Parathyroid adenoma (tissue), 2 donors: ENCODE measurements around the gene CACNA1D.

Experiments used
- H2AFZ ChIP-seq: fragments of 300-600 bp; sonication (generic); one replicate; pipeline ENCODE4 v1.7.0; 2017; ENCODE audit warnings: antibody characterized with exemption, mild to moderate bottlenecking
- H3K27ac ChIP-seq: fragments of 300-600 bp; sonication (generic); one replicate; pipeline ENCODE4 v1.7.0; 2017
- H3K27me3 ChIP-seq: fragments of 300-600 bp; sonication (generic); one replicate; pipeline ENCODE4 v1.7.0; 2017; ENCODE audit warnings: low read length; ENCODE audit not compliant: control insufficient read depth, insufficient read depth
- H3K36me3 ChIP-seq: fragments of 300-600 bp; sonication (generic); one replicate; pipeline ENCODE4 v1.7.0; 2017; ENCODE audit warnings: low read length; ENCODE audit not compliant: control insufficient read depth, insufficient read depth
- H3K4me1 ChIP-seq: fragments of 300-600 bp; sonication (generic); one replicate; pipeline ENCODE4 v1.7.0; 2017; ENCODE audit warnings: control low read depth
- H3K4me2 ChIP-seq: fragments of 300-600 bp; sonication (generic); one replicate; pipeline ENCODE4 v1.7.0; 2017; ENCODE audit warnings: low read length
- H3K4me3 ChIP-seq: fragments of 300-600 bp; sonication (generic); one replicate; pipeline ENCODE4 v1.7.0; 2017; ENCODE audit warnings: low read depth, low read length
- H3K79me2 ChIP-seq: fragments of 300-600 bp; sonication (generic); one replicate; pipeline ENCODE4 v1.7.0; 2017; ENCODE audit warnings: control low read depth
- H3K9ac ChIP-seq: fragments of 300-600 bp; sonication (generic); one replicate; pipeline ENCODE4 v1.7.0; 2017; ENCODE audit warnings: mild to moderate bottlenecking
- H3K9me3 ChIP-seq: fragments of 300-600 bp; sonication (generic); one replicate; pipeline ENCODE4 v1.7.0; 2017; ENCODE audit warnings: low read length; ENCODE audit not compliant: control insufficient read depth
- CTCF ChIP-seq: fragments of 300-600 bp; sonication (generic); IDR thresholded peaks from one replicate; pipeline ENCODE4 v1.7.0; 2017; ENCODE audit warnings: antibody characterized with exemption, mild to moderate bottlenecking
- donor health status: primary hyperparathyroidism.

Gene CACNA1D

DNA sequence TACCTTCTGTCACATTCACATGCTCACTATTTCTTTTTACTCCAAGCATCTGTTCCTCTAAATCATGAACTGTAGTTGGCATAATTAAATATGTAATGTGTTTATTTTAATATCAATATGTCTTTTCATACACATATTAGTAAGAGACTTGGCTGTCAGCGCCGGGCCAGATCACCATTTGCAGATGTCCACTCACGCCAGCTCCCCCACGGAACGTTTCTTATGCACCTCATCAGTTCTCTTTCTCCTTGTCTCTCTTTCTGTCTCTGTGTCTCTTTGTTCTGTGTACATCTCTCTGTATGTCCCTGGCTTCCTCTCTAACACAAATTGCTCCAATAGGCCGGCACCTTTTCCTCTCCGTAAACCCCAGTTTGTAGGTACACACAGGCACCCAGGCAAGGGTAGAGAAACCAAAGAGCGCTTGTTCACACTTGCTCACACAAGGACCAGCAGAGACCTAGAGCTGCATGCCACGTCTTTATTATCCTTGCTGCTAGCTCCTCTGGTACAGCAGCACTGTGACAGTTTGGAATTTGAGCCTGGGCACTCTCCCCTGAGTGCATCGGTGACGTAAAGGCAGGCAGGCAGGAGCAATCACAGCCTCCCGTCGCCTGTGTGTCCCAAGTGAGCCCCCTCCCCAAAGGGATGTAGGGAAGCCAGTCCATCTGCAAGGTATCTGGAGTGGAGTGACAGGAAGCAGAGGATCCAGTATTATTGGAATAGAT is 40.4 kb downstream of the CACNA1D start:
- Histone ChIP-seq H3K4me1 (no peaks in the 10 kb centered on the region), H3K4me2 (no peak overlapping the region), H2AFZ (no peak overlapping the region), H3K27me3 (no peaks in the 10 kb centered on the region), H3K36me3 (no peaks in the 10 kb centered on the region), H3K79me2 (no peaks in the 10 kb centered on the region), H3K9ac (no peak overlapping the region), H3K4me3 (no peak overlapping the region), H3K9me3 (no peaks in the 10 kb centered on the region), H3K27ac (no peak overlapping the region)
- TF ChIP-seq CTCF: no peak

DNA sequence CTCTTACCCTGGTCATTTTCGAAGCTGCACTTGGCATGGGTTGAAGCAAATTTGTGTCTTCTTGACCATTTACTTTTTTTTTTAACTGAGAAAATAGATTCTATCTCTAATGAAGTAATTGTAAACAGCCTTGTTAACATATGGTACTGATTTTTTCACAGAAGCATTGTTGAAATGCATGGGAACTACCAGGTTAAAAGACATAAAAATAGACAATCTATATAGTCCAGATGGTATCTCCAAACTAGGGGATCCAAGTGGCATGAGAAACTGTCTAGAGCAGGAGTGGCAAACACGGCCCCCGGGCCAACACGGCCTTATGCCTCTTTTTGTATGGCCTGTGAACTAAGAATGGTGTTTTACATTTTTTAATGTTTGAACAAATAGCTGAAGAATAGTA is 41.9 kb downstream of the CACNA1D start:
- H3K9me3 ChIP-seq: no peaks in the 10 kb centered on the region
- no peak overlapping the region for H3K4me3 ChIP-seq
- no peak overlapping the region for H3K27ac ChIP-seq
- H3K9ac ChIP-seq: no peak overlapping the region
- H3K4me1 ChIP-seq: no peaks in the 10 kb centered on the region
- TF ChIP-seq CTCF: no peak
- no peak overlapping the region for H3K4me2 ChIP-seq
- no peak overlapping the region for H2AFZ ChIP-seq
- no peaks in the 10 kb centered on the region for H3K36me3 ChIP-seq
- H3K27me3 ChIP-seq: no peaks in the 10 kb centered on the region
- H3K79me2 ChIP-seq: no peaks in the 10 kb centered on the region

DNA sequence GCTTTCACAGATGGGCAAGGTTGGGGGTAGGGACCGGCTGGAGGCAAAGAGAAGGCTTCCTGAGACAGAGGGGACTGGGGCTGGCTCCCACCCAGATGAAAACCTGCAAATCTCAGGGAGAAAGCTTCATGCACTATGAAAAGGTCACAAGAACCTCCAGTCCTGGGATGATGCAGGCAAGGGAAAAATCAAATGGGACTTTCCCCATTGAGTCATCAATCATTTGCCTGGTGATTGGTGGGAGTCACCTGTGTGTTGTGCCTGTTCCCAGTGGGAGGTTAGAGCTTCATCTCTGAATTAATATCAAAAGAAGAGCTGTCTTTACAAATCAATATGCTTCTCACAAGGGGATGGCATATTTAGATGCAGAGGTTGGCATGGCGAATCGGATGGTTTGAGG is 49.9 kb downstream of the CACNA1D start:
- Histone ChIP-seq H3K4me3 (no peak overlapping the region), H3K27ac (no peak overlapping the region), H2AFZ (no peak overlapping the region), H3K79me2 (no peaks in the 10 kb centered on the region), H3K9ac (no peak overlapping the region), H3K4me1 (peaks cover 9% of the 10 kb centered on the region), H3K36me3 (no peaks in the 10 kb centered on the region), H3K9me3 (no peaks in the 10 kb centered on the region), H3K4me2 (no peak overlapping the region), H3K27me3 (no peaks in the 10 kb centered on the region)
- TF ChIP-seq CTCF: no peak

GRCh38 chr3:53545310-53545995 is 51.0 kb downstream of the CACNA1D start:
- Histone ChIP-seq H3K9ac (no peak overlapping the region), H3K4me3 (no peak overlapping the region), H3K36me3 (no peaks in the 10 kb centered on the region), H3K27me3 (no peaks in the 10 kb centered on the region), H2AFZ (peak overlapping the region; percentile 65), H3K4me1 (peaks cover 15% of the 10 kb centered on the region), H3K79me2 (no peaks in the 10 kb centered on the region), H3K27ac (peak overlapping the region; percentile 7), H3K4me2 (peak overlapping the region; percentile 16), H3K9me3 (no peaks in the 10 kb centered on the region)
- no peak for TF ChIP-seq CTCF
